22Rv1 (cell line): ENCODE results near the gene B4GALT3.

ENCODE experiments used
- H3K27ac ChIP-seq: fragments of 450-650 bp; 2 replicates; pipeline ENCODE4 v1.5.1; 2017
- CTCF ChIP-seq: fragments of 450-650 bp; IDR thresholded peaks from 2 replicates; pipeline ENCODE4 v1.5.1; 2017; ENCODE audit warnings: mild to moderate bottlenecking
- ZFX ChIP-seq: fragments of 450-650 bp; IDR thresholded peaks from 2 replicates; pipeline ENCODE4 v1.6.1; 2017; ENCODE audit warnings: antibody characterized with exemption, borderline replicate concordance

The B4GALT3 gene

GRCh38 chr1:161131523-161132409 is 45.5 kb downstream of the B4GALT3 start:
- H3K27ac ChIP-seq: peak overlapping the region; percentile 99
- TF ChIP-seq ZFX: no peak
- no peak for TF ChIP-seq CTCF

- TF ChIP-seq ZFX (no peak), CTCF (no peak)
- H3K27ac ChIP-seq: peak overlapping the region; percentile 99; the same call in 1 of the 2 replicates
These were observed 47.0 kb downstream of the B4GALT3 start for GRCh38 chr1:161130266-161130665.

GRCh38 chr1:161128591-161129420 is 48.5 kb downstream of the B4GALT3 start:
- TF ChIP-seq ZFX (no peak), CTCF (no peak)
- H3K27ac ChIP-seq: no peak overlapping the region

GRCh38 chr1:161127649-161128048 is 49.7 kb downstream of the B4GALT3 start:
- no peak overlapping the region for H3K27ac ChIP-seq
- TF ChIP-seq CTCF (no peak), ZFX (no peak)

- no peak for TF ChIP-seq CTCF
- no peak for TF ChIP-seq ZFX
- no peak overlapping the region for H3K27ac ChIP-seq
These were observed 54.3 kb downstream of the B4GALT3 start for GRCh38 chr1:161122967-161123366.

GRCh38 chr1:161121834-161122233 is 55.5 kb downstream of the B4GALT3 start:
- TF ChIP-seq ZFX: no peak
- H3K27ac ChIP-seq: no peak overlapping the region
